ENCODE measurements around the gene CFAP52. TPM values are rescaled to one million over a fixed set of nuclear protein-coding genes. Genes with fewer than 3 reads are reported as not detected.

Gene CFAP52
- total RNA-seq, 1 experiment from 2014 or later, result not detected

GRCh38 chr17:9557857-9558256 is 18.6 kb upstream of the CFAP52 start (continued):
- no peak for TF ChIP-seq ATF6 (CRISPR knock-in tag; IDR thresholded peaks at IDR 0.05)
- no peak for TF ChIP-seq MLX (CRISPR knock-in tag; IDR thresholded peaks at IDR 0.05)
- no peak for TF ChIP-seq ZNF423 (CRISPR knock-in tag; IDR thresholded peaks at IDR 0.05)
- no peak for TF ChIP-seq ERG (CRISPR knock-in tag; IDR thresholded peaks at IDR 0.05)
- TF ChIP-seq AR (CRISPR knock-in tag; IDR thresholded peaks at IDR 0.05), result no peak
- TF ChIP-seq CREB1 (CRISPR knock-in tag; IDR thresholded peaks at IDR 0.05), result no peak
- TF ChIP-seq ZNF281 (CRISPR knock-in tag; IDR thresholded peaks at IDR 0.05), result no peak

- no peak for ATAC-seq
- DNase-seq (ENCODE audit: low spot score), result no peak
- peaks cover 12% of the 10 kb centered on the region for H3K36me3 Mint-ChIP-seq
- no peak overlapping the region for H3K27ac Mint-ChIP-seq
- ChIA-PET POLR2A (no interaction called here), CTCF (no interaction called here)
- 0 out of 2 replicates have a peak, but pooled peaks cover 6% of the 10 kb centered on the region for H3K9me3 Mint-ChIP-seq
- no peaks in the 10 kb centered on the region for H3K4me1 Mint-ChIP-seq
- no peak overlapping the region for H3K4me3 Mint-ChIP-seq
- H3K27me3 Mint-ChIP-seq (ENCODE audit: low read depth), result no peaks in the 10 kb centered on the region
- no peak for TF ChIP-seq HMGXB4 (CRISPR knock-in tag; IDR thresholded peaks at IDR 0.05)
- TF ChIP-seq MLX (CRISPR knock-in tag; IDR thresholded peaks at IDR 0.05), result no peak
- no peak for TF ChIP-seq ELF4 (CRISPR knock-in tag; IDR thresholded peaks at IDR 0.05; ENCODE audit: low read depth)
- no peak for TF ChIP-seq NFYB (CRISPR knock-in tag; conservative IDR thresholded peaks at IDR 0.05; ENCODE audit: low read depth)
- no peak for TF ChIP-seq FOXP1 (CRISPR knock-in tag; IDR thresholded peaks at IDR 0.05; ENCODE audit: borderline replicate concordance)
- TF ChIP-seq ZNF121 (CRISPR knock-in tag; IDR thresholded peaks at IDR 0.05), result no peak
- TF ChIP-seq GTF2I (CRISPR knock-in tag; conservative IDR thresholded peaks at IDR 0.05), result no peak
Observed at GRCh38 chr17:9564104-9564503, 12.3 kb upstream of the CFAP52 start.

All from WTC11 (cell line).